ENCODE results near the gene TMEM254. TPM values are rescaled to one million over a fixed set of nuclear protein-coding genes. Genes with fewer than 3 reads are reported as not detected.
"Not testable (repeated sequence)": the region's sequence is repeated elsewhere in the genome, so short reads cannot be mapped to it uniquely, and the experiment has no call there.

Gene TMEM254
- total and polyA plus RNA-seq, 5 experiments from 2014 or later, result 12.8 to 40.2 (median 25.7) TPM

DNA sequence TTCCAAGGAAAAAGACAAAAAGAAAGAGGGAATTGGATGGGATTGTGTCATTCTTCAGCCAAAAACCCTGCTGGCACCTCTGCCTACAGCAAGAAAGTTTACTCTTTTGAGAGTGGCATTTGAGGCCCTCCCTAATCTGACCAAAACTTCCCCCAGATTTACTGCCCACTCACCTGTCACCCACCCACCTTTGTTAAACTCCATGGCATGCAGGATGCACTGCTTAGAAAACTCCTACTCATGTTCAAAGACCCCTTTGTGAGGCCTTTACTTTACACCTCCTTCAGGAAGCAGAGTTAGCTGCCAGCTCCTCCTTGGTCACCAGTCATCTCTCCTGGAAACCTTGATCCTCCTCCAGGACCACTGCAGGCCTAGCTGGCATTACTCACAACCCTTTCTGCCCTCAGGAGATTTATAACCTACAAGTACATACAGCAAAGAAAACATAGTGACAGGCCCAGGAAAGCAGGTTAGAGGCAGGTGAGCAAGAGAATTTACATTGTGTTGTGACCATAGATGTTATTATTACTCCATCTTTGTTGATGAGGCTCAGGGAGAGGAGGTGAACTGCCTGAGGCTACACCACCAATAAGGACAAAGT is 43.7 kb downstream of the TMEM254 start:
- Mint-ChIP-seq H3K4me3 (no peak overlapping the region), H3K36me3 (no peaks in the 10 kb centered on the region), H3K4me1 (no peaks in the 10 kb centered on the region), H3K27ac (peak overlapping the region in 1 of 10 donors; percentile 53), H3K27me3 (peaks cover 2 to 23% (median 7%) of the 10 kb centered on the region in 5 donors), H3K9me3 (no peaks in the 10 kb centered on the region)
- POLR2A ChIA-PET, result no interaction called here
- ATAC-seq, result no peak
- no peak for DNase-seq

DNA sequence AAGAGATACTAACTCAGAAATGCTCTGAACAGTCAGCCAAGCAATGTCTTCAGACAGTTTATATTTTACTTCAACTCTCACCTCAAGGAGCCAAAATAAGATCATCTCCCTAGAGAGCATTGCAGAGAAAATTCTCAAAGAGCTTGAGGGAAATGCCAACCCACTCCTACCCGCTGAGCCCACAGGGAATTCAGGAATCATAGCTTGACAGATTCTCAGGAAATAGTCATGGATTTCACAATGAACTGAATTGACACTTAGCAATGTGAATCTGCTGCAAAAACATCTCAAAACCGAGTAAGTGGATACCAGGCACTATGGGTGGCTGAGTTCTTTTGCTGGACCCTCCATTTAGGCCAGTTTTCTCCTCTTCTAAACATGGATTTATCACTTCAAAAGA is 44.3 kb downstream of the TMEM254 start:
- no peaks in the 10 kb centered on the region for H3K9me3 Mint-ChIP-seq
- no peaks in the 10 kb centered on the region for H3K4me1 Mint-ChIP-seq
- DNase-seq, result no peak
- no peak for ATAC-seq
- H3K27ac Mint-ChIP-seq, result peak overlapping the region in 2 of 10 donors; percentile 36 to 53
- H3K36me3 Mint-ChIP-seq, result no peaks in the 10 kb centered on the region
- POLR2A ChIA-PET, result no interaction called here
- peaks cover 2 to 23% (median 7%) of the 10 kb centered on the region in 5 donors for H3K27me3 Mint-ChIP-seq
- no peak overlapping the region for H3K4me3 Mint-ChIP-seq

DNA sequence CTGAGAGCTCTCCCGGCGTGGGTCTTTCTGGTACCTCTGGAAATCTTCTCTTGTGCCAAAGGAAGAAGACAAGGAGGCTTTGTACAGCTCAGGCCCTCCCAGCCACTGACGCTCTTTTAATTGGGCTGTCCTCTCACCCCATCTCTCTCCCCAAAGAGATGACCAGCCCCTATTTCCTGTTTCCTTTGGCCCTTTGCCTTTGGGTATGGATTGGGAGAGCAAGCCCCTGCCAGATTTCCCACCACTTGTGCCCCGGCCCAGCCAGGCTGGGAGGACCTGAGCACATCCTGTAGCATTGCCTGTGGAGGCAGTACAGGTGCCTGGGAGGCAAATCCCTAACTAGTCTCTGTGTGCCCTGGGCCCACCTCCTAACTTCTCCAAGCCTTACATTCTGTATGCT is 48.4 kb downstream of the TMEM254 start:
- peaks cover 11 to 16% (median 14%) of the 10 kb centered on the region in 5 donors for H3K27me3 Mint-ChIP-seq
- no peaks in the 10 kb centered on the region for H3K36me3 Mint-ChIP-seq
- DNase-seq (no peak), ATAC-seq (no peak)
- H3K4me1 Mint-ChIP-seq, result peaks cover 0 to 2% (median under 1%) of the 10 kb centered on the region in 4 donors
- no peaks in the 10 kb centered on the region for H3K9me3 Mint-ChIP-seq
- POLR2A ChIA-PET, result no interaction called here
- no peak overlapping the region for H3K4me3 Mint-ChIP-seq
- peak overlapping the region in 1 of 10 donors; percentile 52 for H3K27ac Mint-ChIP-seq

DNA sequence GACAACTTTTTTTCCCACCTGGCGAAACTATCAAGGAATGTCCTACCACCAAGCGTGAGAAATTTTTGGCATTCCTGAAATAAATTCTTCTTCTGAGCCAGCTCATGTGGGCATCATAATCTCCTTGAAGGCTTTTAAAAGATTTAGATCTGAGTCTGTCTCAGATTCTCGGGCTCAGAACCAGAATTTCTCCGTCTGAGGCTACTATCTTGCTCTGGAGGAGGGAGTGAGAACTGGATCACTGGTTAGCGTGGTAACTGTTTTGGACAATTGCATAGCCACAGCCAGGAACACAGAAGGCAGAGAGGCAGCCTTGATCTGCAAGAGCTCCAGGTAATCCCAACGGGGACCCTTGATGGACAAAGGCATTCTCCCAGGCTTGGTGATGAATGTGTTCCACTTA is 53.0 kb downstream of the TMEM254 start:
- Mint-ChIP-seq H3K36me3 (no peaks in the 10 kb centered on the region), H3K4me1 (peaks cover 3 to 9% (median 8%) of the 10 kb centered on the region in 4 donors), H3K4me3 (no peak overlapping the region), H3K27ac (no peak overlapping the region), H3K9me3 (no peaks in the 10 kb centered on the region), H3K27me3 (peaks cover 15 to 42% (median 29%) of the 10 kb centered on the region in 5 donors)
- DNase-seq, result no peak
- POLR2A ChIA-PET, result interaction anchor here (1.0 kb wide), 1 partner anchor 12 kb away, joined by 4 read pairs; no protein-coding TSS in a partner anchor
- ATAC-seq, result no peak

DNA sequence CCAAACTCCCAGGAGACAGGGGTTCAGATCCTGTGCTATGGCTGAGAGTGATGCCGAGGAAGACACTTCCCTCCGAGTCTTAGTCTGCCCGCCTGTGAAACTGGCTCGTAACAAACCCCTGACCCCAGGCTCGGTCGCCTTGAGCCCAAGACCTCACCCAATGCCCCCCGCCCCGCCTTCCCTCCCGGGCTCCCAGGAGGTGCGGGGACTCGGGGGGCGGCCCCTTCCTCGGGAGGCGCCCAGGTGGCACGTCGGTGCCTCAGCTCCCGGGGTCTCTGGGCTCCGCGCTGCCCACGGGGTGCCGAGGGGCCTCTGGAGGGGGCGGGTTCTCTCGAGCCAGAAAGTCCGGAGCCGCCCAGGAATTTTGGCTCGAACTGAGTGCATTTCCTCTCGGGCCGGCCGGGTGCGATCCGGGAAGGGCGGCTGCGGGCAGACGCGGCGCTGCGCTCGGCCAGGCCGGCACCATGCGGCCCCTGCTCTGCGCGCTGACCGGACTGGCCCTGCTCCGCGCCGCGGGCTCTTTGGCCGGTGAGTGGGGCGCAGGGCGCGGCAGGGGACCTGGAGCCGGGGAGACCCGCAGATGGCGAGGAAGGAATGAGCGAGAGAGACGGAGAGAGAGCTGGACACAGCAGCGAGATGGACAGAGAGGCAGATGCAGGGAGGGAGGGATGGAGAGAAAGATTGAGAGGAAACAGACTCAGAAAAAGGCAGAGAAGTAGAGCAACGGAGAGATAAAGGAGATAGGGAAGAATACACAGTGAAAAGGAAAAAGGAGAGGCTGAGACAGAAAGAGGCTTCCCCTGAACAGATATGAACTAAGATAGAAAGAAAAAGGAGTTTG is 54.1 kb downstream of the TMEM254 start, which contains the start of gene PLAC9:
Gene PLAC9, plus strand, starts transcription at position 432 of the 841 bp plus-strand sequence. Its CDS starts 33 bp downstream, at position 465.
- POLR2A ChIA-PET, result interaction anchor here (1.0 kb wide), 1 partner anchor 14 kb away, joined by 4 read pairs; no protein-coding TSS in a partner anchor
- H3K4me3 Mint-ChIP-seq, result peak within 1 kb of the TSS; percentile 8 to 77 (median 31)

DNA sequence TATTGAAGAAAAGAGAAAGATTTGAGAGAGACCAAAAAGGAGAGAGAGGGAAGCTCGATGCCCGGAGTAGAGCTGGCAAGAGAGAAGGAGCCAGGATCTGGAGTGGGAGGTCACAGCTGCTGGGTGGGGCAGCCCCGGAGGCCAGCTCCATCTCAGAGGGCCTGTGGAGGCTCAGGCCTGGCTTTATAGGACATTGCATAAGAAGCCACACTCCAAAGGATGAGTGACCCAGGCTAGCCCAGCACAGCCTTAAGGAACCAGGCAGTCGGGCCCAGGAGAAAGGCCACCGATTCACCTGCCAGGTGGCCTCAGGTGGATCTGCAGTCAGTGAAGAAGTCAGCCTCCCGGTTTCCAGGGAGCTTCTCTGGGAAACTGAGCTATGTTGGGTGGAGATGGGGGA is 54.7 kb downstream of the TMEM254 start:
- Mint-ChIP-seq H3K4me3 (peak overlapping the region in 4 of 10 donors; percentile 19 to 77 (median 47)), H3K27me3 (peaks cover 18 to 42% (median 31%) of the 10 kb centered on the region in 5 donors), H3K36me3 (no peaks in the 10 kb centered on the region), H3K27ac (peak overlapping the region in 1 of 10 donors; percentile 21), H3K9me3 (no peaks in the 10 kb centered on the region), H3K4me1 (peaks cover 3 to 9% (median 8%) of the 10 kb centered on the region in 4 donors)
- DNase-seq (no peak), ATAC-seq (no peak)
- POLR2A ChIA-PET, result no interaction called here

More for the DNA sequence above, 54.1 kb downstream of the TMEM254 start, which contains the start of gene PLAC9:
- peaks cover 3 to 9% (median 8%) of the 10 kb centered on the region in 4 donors for H3K4me1 Mint-ChIP-seq
- H3K9me3 Mint-ChIP-seq, result no peaks in the 10 kb centered on the region
- no peaks in the 10 kb centered on the region for H3K36me3 Mint-ChIP-seq
- ATAC-seq (no peak), DNase-seq (no peak)
- peaks cover 15 to 42% (median 29%) of the 10 kb centered on the region in 5 donors for H3K27me3 Mint-ChIP-seq
- peak within 1 kb of the TSS in 2 of 10 donors; percentile 21 to 83 for H3K27ac Mint-ChIP-seq

DNA sequence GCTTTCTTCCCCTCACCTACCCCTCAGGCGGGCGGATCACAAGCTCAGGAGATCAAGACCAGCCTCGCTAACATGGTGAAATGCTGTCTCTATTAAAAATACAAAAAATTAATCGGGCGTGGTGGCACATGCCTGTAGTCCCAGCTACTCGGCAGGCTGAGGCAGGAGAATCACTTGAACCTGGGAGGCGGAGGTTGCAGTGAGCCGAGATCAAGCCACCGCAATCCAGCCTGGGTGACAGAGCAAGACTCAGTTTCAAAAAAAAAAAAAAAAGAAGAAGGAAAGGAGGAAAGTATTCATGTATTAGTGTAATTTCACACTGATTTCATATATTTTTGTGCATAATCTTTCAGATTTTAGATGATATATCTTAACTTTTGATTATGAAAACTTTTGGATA is 55.2 kb downstream of the TMEM254 start:
- H3K36me3 Mint-ChIP-seq, H3K4me1 Mint-ChIP-seq, H3K9me3 Mint-ChIP-seq, DNase-seq, H3K27ac Mint-ChIP-seq, ATAC-seq, POLR2A ChIA-PET, H3K4me3 Mint-ChIP-seq: not testable (repeated sequence)
- H3K27me3 Mint-ChIP-seq, result peaks cover 18 to 42% (median 32%) of the 10 kb centered on the region in 5 donors

DNA sequence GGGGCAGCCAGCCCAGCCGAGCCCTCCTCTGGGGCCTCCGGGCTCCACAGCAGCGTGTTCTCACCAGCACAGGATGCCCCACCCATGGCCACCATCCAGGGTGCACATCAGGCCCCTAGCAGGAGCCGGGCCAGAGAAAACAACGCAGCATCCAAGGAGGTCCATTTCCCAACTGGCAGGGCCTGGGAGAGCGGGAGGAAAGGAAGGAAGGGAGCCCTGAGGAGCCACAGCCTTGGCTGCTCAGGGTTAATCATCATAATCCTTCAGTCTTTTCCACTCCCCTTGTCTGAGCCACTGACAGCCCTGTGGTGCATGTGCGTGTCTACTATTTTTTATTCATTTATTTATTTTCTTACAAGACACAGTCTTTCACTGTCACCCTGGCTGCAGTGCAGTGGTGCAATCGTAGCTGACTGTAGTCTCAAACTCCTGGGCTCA is 57.7 kb downstream of the TMEM254 start:
- Mint-ChIP-seq H3K27ac (no peak overlapping the region), H3K27me3 (peaks cover 14 to 51% (median 36%) of the 10 kb centered on the region in 5 donors), H3K4me1 (peaks cover 5 to 9% (median 8%) of the 10 kb centered on the region in 4 donors), H3K36me3 (no peaks in the 10 kb centered on the region), H3K9me3 (no peaks in the 10 kb centered on the region), H3K4me3 (no peak overlapping the region)
- no peak for ATAC-seq
- DNase-seq, result no peak
- POLR2A ChIA-PET, result no interaction called here

DNA sequence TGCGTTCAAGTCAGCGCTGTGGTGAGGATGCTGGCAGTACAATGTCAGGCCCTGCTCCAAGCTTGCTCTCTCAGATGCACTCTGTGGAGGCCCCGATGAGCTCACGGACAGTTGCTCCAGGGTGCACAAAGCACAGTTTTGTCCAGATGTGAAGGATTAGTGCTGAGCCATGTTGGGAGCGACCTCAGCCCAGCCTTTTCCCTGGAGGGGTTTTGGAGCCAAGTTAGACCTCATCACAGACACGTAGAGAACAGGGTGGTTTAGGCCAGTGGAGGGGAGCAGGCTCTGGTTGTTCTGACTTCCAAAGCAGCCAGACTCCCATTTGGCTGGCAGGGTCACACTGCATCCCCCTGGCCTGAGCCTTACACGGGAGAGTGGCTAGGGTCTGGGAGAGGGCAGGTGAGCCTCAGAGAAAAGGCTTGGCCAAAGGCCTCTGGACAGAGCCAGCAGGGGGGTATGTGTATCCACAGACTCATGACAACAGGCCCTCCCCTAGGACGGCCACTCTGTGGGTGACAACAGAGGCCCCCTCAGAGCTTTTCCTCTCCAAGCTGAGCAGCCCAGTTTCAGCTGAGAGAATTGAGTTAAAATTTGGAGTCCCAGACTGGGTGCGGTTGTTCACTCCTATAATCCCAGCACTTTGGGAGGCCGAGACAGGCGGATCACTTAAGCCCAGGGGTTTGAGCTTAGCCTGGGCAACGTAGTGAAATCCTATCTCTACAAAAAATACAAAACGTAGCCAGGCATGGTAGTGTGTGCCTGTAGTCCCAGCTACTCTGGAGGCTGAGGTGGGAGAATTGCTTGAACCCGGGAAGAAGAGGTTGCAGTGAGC is 58.8 kb downstream of the TMEM254 start:
- Mint-ChIP-seq H3K36me3 (no peaks in the 10 kb centered on the region), H3K4me3 (no peak overlapping the region), H3K27ac (peak overlapping the region in 1 of 10 donors; percentile 48), H3K9me3 (no peaks in the 10 kb centered on the region), H3K4me1 (peaks cover 4 to 9% (median 5%) of the 10 kb centered on the region in 4 donors), H3K27me3 (peaks cover 7 to 42% (median 26%) of the 10 kb centered on the region in 5 donors)
- no peak for ATAC-seq
- DNase-seq, result no peak
- POLR2A ChIA-PET, result no interaction called here

DNA sequence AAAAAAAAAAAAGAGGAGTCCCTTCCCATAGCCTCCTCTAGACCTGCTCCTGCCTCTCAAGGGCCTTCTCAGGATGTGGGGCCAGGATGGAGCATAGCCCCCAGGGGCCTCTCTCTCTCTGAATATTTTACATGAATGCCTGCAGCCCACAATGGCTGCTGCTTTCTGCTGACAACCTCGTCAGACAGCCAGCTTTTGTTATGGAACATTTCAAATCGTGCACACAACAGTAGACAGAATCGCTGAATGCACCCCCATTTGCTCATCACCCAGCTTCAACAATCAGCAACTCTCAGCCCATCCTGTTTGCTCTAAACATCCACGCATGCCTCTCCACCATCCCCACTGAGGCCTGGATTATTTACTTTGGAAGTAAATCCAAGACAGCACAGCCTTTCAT is 59.5 kb downstream of the TMEM254 start:
- POLR2A ChIA-PET, result no interaction called here
- DNase-seq, result no peak
- Mint-ChIP-seq H3K4me3 (no peak overlapping the region), H3K36me3 (no peaks in the 10 kb centered on the region), H3K4me1 (peaks cover 1 to 5% (median 2%) of the 10 kb centered on the region in 4 donors), H3K27ac (peak overlapping the region in 1 of 10 donors; percentile 17), H3K9me3 (no peaks in the 10 kb centered on the region), H3K27me3 (peaks cover 5 to 37% (median 23%) of the 10 kb centered on the region in 5 donors)
- ATAC-seq, result no peak

DNA sequence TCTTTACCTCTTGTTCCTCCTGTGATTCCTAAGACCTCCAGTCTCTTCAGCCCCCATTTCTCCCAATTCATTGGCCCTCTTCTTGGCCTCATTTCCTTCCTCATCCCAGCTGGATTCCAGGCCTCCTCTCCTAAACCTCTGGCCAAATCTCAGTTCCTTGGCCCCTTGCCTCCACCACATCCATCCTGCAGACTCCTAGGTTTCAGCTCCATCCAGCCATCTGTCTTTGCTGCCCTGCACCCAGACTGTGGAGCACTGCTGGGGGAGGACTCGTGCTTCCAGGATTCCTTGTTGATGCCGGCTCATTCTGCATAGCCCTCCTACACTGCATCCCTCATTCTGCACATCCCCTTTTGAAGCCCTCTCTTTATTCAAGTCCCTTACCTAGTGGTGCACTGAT is 60.8 kb downstream of the TMEM254 start:
- POLR2A ChIA-PET, result no interaction called here
- H3K27ac Mint-ChIP-seq, result peak overlapping the region in 2 of 10 donors; percentile 14 to 58
- peaks cover 0 to 28% (median 14%) of the 10 kb centered on the region in 5 donors for H3K27me3 Mint-ChIP-seq
- H3K9me3 Mint-ChIP-seq, result no peaks in the 10 kb centered on the region
- ATAC-seq, result no peak
- no peaks in the 10 kb centered on the region for H3K36me3 Mint-ChIP-seq
- no peak for DNase-seq
- H3K4me3 Mint-ChIP-seq, result no peak overlapping the region
- H3K4me1 Mint-ChIP-seq, result peaks cover 5 to 7% (median 6%) of the 10 kb centered on the region in 4 donors

DNA sequence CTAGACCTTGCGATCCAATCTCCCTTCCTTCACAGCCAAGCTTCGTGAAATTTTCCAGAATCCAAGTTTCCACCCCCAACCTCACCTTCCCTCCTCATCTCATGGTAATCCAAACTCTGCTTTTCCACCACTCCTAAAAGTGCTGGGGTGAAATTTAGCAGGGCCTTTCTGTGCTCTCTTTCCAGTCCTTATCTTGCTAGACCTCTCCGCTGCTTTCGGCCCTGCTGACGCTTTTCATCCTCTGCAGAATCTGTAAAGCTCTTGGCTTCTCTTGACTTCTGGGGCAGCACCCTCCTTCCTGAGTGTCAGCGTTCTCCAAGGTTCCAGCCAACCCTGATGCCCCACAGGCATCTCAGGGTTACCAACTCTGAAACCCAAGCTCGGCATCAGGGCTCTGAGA is 61.8 kb downstream of the TMEM254 start:
- no peaks in the 10 kb centered on the region for H3K36me3 Mint-ChIP-seq
- ATAC-seq (no peak), DNase-seq (no peak)
- peak overlapping the region in 1 of 10 donors; percentile 62 for H3K4me3 Mint-ChIP-seq
- peak overlapping the region in 2 of 10 donors; percentile 75 to 78 for H3K27ac Mint-ChIP-seq
- no peaks in the 10 kb centered on the region for H3K9me3 Mint-ChIP-seq
- H3K27me3 Mint-ChIP-seq, result peaks cover 0 to 19% (median 9%) of the 10 kb centered on the region in 5 donors
- POLR2A ChIA-PET, result no interaction called here
- peaks cover 13 to 16% (median 14%) of the 10 kb centered on the region in 4 donors for H3K4me1 Mint-ChIP-seq
